NB4 (cell line): Measurements from ENCODE around the gene KDM4C.

Experiments
- DNase-seq: peaks from one replicate; pipeline ENCODE4 v3.0.0; 2010; ENCODE audit warnings: low read depth
- H3K4me3 ChIP-seq: one replicate; pipeline ENCODE4 v1.5.1; 2011; ENCODE audit warnings: mild to moderate bottlenecking, low read depth, low read length, moderate library complexity
- CTCF ChIP-seq: IDR thresholded peaks from one replicate; pipeline ENCODE4 v1.5.1; 2012; ENCODE audit warnings: low read depth, low read length
- MYC ChIP-seq: IDR thresholded peaks from 2 replicates; pipeline ENCODE4 v1.6.1; 2011; ENCODE audit warnings: low read depth, low read length
- POLR2A ChIP-seq: IDR thresholded peaks from 2 replicates; pipeline ENCODE4 v1.6.1; 2011; ENCODE audit warnings: mild to moderate bottlenecking; ENCODE audit not compliant: insufficient read length; ENCODE audit errors: extremely low read depth
- TF ChIP-seq, protein P1 (sequence below): IDR thresholded peaks from 2 replicates; pipeline ENCODE4 v1.6.1; 2011; ENCODE audit warnings: low read depth, low read length

Gene KDM4C

GRCh38 chr9:7105095-7105494, 347.3 kb downstream of the KDM4C start:
- TF ChIP-seq CTCF: no peak
- TF ChIP-seq POLR2A: no peak
- TF ChIP-seq MYC: peak; percentile 38
- TF ChIP-seq, protein P1, sequence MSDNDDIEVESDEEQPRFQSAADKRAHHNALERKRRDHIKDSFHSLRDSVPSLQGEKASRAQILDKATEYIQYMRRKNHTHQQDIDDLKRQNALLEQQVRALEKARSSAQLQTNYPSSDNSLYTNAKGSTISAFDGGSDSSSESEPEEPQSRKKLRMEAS: peak; percentile 51; the same call in 1 of the 2 replicates
- DNase-seq: peak; percentile 96
- no peak overlapping the region for H3K4me3 ChIP-seq

DNA sequence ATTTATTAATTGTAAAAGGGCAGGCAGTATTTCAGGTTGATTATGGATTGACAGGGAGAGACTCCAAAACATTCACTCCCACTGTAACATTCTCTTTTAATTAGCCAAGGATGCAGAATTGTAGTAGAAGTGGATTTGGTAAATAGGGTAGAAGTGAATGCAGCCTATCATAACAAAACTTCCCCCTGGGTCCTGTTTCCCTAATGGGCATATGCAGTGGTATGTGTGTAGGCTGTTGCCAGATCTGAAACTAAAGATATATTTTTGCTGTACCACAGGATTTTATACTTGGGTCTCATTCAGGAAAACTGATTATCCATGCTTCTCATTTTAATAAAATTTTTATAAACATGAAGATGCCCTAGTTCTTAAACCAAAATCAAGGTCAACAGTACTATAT, 351.2 kb downstream of the KDM4C start:
- DNase-seq: no peak
- TF ChIP-seq POLR2A (no peak), CTCF (no peak), MYC (no peak)
- TF ChIP-seq, protein P1: no peak
- no peak overlapping the region for H3K4me3 ChIP-seq

- TF ChIP-seq, protein P1: no peak
- DNase-seq: peak; percentile 23
- H3K4me3 ChIP-seq: no peak overlapping the region
Measured at GRCh38 chr9:7111413-7111812, 353.6 kb downstream of the KDM4C start.

DNA sequence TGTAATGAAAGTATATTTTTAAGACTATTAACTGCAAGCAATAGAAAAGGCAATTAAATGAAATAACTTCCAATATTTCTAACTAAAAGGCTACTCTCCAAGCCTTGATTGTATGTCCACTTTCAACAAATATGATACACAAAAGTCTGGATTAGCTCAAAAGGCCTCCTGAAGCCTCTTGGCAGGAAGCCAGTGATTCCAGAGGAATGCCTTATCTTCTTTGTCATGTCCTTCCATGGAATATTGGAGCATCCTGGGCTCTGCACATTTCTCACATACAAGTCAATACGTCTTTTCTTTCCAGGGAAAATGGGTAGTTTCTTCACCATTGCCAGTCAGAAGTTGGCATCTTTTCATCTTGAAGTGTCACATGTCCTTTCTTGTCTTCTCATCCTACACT, 357.8 kb downstream of the KDM4C start:
- no peak for DNase-seq
- no peak overlapping the region for H3K4me3 ChIP-seq
- TF ChIP-seq, protein P1: no peak

DNA sequence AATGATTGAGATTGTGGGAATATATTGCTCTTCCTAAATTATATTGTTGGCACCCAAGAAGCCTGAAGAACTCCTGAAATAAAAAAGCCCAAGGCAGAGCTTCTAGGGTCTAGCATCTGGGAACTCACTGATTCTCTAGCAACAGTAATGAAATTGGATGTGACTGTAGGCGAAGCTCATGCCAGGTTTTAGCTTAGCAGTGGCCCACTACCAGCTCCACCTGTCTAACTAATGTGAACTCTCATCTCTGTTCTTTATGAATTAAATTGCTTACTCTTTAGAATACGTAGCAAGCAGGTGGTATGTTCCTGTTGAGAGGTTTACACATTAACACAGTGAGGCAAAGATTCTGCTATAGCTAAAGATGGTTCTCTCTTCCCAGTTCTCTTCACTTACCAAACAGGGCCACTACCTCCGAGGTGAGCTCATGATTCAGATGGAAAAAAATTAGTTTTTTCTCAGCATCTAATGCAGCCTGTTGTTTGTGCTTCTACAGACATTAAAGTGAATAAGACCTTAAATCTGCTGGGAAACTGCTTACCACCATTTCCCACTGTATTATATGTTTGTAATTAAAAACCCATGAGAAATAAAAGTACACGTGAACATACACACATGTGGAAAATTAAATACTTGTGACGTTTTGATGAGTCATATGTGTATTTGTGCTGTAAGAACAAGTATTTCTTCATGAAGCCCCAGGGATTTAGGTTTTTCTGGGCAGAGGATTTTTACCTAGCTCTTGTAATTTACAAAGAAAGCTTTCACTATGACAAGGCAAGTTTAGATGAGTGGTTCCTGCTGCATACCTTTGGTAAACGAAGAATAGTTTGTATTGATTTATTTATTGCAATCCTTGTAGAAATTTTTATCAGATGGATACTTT, 360.1 kb downstream of the KDM4C start:
- DNase-seq: peak; percentile 61
- H3K4me3 ChIP-seq: no peak overlapping the region
- TF ChIP-seq CTCF (no peak), MYC (no peak), POLR2A (no peak)
- TF ChIP-seq, protein P1: no peak

- TF ChIP-seq POLR2A: no peak
- TF ChIP-seq, protein P1: no peak
- no peak for DNase-seq
Measured at GRCh38 chr9:7118633-7119032, 360.9 kb downstream of the KDM4C start.

DNA sequence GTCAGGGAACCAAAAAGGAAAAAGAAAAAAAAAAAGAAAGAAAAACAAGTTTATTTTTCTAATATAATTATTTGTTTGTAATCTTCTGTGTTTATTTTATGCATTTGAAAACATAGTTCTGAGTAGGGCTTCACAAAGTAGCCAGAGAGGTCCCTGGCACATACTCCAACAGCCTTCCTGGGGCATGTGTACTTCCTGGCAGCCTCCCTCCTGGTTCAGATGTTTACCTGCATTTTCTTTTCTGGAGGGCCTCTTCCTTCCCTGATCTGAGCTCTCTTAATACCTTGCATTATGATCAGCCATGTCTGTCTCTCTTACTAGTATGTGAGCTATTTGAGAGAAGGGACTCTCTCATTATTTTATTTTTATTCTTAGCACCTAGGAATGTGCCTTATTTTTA, 361.8 kb downstream of the KDM4C start:
- H3K4me3 ChIP-seq: no peak overlapping the region
- TF ChIP-seq MYC: no peak
- TF ChIP-seq, protein P1: no peak
- no peak for TF ChIP-seq POLR2A
- no peak for TF ChIP-seq CTCF
- DNase-seq: no peak

More at GRCh38 chr9:7118633-7119032, 360.9 kb downstream of the KDM4C start:
- no peak overlapping the region for H3K4me3 ChIP-seq
